ENCODE data around the gene JUND.

The JUND gene

DNA sequence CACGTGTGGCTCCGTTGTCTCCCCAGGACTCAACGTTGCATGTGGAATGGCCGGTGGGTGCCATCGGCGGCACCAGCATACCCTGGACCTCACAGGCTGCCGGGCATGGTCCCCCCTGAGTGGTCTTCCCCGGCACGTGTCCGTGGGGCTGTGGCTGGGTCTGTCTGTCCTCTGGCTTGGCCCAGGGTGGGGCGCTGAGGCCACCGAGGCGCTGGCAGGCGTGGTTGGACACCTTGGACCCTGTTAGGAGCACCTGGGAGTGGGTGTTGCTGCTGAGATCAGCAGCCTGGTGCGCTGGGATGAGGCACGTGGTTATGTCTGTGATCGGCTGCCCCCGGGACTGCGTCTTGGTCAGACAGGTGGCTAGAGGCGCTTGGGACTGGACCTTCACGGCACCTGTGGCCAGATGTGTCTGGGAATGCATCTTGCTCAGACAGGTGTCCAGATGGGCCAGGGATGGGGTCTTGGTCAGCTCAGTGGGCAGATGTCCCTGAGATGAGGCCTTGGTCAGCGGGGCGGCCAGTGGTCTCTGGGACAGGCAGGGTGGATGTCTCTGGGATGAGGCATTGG, 16.4 kb downstream of the JUND start:
- H3K36me3 ChIP-seq (ENCODE audit: control insufficient read depth, insufficient read depth, low read length): peaks cover 42% of the 10 kb centered on the region
- no peaks in the 10 kb centered on the region for H3K9me3 ChIP-seq (ENCODE audit: control insufficient read depth, low read length)
- H3K4me3 ChIP-seq (ENCODE audit: extremely low read depth, insufficient read depth, low read length, poor library complexity, severe bottlenecking): no peak overlapping the region
- H3K4me1 ChIP-seq (ENCODE audit: control insufficient read depth, insufficient read depth, low read length, poor library complexity, severe bottlenecking): no peaks in the 10 kb centered on the region
- WGBS, 2 experiments (ENCODE audit: insufficient coverage in 2 of 2): 93 to 99% methylated on average over 20 to 21 of the region's 23 CpGs
- H3K27ac ChIP-seq (ENCODE audit: low read depth, low read length, severe bottlenecking): no peak overlapping the region

DNA sequence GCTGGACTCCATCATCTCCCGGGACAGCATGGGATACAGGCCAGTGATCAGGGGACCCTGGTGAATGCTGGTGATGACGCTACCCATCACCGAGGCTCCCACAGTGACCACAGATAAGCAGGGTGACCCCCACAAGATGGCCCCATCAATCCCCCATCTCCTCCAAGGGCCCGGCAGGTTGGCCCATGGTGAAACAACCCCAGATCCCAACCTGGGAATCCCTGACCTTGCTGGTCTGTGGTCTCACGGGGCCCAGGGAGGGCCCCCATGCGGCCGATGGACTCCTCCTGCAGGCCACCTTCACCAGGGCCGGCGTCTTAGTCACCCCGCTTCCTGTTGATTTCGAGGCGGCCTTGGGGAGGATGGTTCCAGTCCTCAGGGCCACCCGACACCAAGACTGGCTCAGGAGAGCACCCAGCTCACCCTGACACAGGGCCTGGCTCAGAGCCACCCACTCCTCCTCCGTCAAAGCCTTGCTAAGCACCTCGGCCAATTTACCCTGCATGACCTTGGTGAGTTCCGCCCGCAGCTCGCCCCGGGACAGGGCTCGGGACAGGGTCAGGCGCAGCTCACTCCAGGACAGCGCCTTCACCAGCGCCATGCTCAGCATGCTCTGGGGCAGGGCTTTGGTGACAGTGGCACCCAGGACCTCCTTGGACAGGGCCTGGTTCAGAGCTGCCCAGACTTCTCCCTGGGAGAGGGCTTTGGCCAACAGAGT, 17.1 kb downstream of the JUND start:
- Histone ChIP-seq H3K4me1 (ENCODE audit: control insufficient read depth, insufficient read depth, low read length, poor library complexity, severe bottlenecking) (no peaks in the 10 kb centered on the region), H3K9me3 (ENCODE audit: control insufficient read depth, low read length) (no peaks in the 10 kb centered on the region), H3K36me3 (ENCODE audit: control insufficient read depth, insufficient read depth, low read length) (peaks cover 41% of the 10 kb centered on the region), H3K4me3 (ENCODE audit: extremely low read depth, insufficient read depth, low read length, poor library complexity, severe bottlenecking) (no peak overlapping the region), H3K27ac (ENCODE audit: low read depth, low read length, severe bottlenecking) (no peak overlapping the region)
- 95 to 97% methylated on average over 20 to 22 of the region's 23 CpGs for WGBS, 2 experiments (ENCODE audit: insufficient coverage in 2 of 2)

DNA sequence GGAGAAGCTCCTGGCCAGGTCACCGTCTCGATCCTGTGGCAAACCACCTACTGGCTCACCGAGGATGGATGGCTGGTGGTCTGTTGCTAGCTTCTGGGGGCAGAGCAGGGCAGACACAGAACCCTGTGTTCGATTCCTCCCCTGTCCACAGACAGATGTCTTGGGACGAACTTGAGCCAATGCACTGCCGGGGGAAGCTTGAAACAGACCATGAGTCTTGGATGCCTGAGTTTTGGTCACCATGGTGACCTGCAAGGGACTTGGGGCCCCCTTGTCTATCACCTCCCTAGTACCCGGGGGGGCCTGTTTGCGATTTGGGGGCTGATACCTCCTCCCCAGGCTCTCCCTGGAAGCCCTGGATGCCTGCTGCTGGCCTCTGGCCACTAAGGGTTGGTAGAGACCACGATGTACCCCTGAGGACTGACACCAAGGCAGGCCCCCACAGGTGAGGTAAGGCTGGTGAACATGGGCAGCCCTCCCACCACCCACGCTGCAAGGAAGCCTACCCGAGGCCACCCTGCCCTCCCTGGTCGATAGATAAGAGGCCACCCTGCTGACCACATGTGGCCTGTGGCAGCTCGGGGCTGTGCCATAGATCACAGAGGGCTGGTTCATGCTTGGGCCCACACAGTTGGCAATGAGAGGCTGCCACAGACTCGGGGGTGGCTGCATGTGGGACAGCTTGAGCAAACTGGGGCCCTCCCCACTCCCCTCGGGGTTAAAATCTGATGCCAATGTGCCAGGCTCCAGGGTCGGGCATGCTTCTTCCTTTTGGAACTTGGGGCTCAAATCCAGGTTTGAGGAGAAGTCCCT, 17.9 kb downstream of the JUND start:
- peak overlapping the region; percentile 5 for H3K27ac ChIP-seq (ENCODE audit: low read depth, low read length, severe bottlenecking)
- no peaks in the 10 kb centered on the region for H3K4me1 ChIP-seq (ENCODE audit: control insufficient read depth, insufficient read depth, low read length, poor library complexity, severe bottlenecking)
- peaks cover 38% of the 10 kb centered on the region for H3K36me3 ChIP-seq (ENCODE audit: control insufficient read depth, insufficient read depth, low read length)
- WGBS, 2 experiments (ENCODE audit: insufficient coverage in 2 of 2): 92 to 95% methylated on average over 14 to 15 of the region's 16 CpGs
- H3K4me3 ChIP-seq (ENCODE audit: extremely low read depth, insufficient read depth, low read length, poor library complexity, severe bottlenecking): no peak overlapping the region
- H3K9me3 ChIP-seq (ENCODE audit: control insufficient read depth, low read length): no peaks in the 10 kb centered on the region

DNA sequence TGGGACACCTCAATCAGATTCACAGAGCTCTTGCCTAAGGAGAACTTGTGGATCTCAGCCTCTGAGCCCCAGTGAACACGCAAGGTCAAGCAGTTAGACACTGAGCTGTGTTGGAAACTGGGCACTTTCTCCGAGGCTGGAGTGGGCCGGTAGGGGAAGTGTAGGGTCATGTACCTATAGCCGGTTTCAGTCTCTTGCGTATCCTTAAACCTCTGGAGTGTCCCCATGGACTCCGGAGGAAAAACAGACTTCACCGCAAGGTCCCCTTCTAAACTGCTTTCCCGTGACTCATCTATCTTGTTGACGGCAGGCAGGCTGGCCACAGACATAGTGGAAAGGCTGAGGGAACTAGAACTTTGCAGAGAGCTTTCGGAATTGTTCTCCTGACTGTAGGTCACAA, 18.5 kb downstream of the JUND start:
- H3K27ac ChIP-seq (ENCODE audit: low read depth, low read length, severe bottlenecking): peak overlapping the region; percentile 5
- 95 to 96% methylated on average over 9 to 10 of the region's 10 CpGs for WGBS, 2 experiments (ENCODE audit: insufficient coverage in 2 of 2)
- no peaks in the 10 kb centered on the region for H3K9me3 ChIP-seq (ENCODE audit: control insufficient read depth, low read length)
- no peaks in the 10 kb centered on the region for H3K4me1 ChIP-seq (ENCODE audit: control insufficient read depth, insufficient read depth, low read length, poor library complexity, severe bottlenecking)
- no peak overlapping the region for H3K4me3 ChIP-seq (ENCODE audit: extremely low read depth, insufficient read depth, low read length, poor library complexity, severe bottlenecking)
- peaks cover 33% of the 10 kb centered on the region for H3K36me3 ChIP-seq (ENCODE audit: control insufficient read depth, insufficient read depth, low read length)

DNA sequence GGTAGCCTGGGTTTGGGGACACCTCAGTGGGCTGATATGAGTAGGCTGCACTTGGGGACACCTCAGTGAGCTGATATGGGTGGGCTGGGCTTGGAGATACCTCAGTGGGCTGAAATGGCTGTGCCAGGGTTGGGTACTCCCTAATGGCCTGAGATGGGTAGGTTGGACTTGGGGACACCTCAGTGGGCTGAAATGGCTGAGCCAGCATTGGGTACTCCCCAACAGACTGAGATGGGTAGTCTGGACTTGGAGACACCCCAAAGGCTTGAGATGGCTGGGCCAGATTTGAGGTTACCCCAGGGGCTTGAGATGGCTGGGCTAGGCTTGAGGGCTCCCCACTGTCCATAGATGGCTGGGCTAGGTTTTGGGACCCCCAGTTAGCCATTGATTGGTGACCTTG, 19.3 kb downstream of the JUND start:
- H3K27ac ChIP-seq (ENCODE audit: low read depth, low read length, severe bottlenecking): no peak overlapping the region
- H3K4me3 ChIP-seq (ENCODE audit: extremely low read depth, insufficient read depth, low read length, poor library complexity, severe bottlenecking): no peak overlapping the region
- peaks cover 30% of the 10 kb centered on the region for H3K36me3 ChIP-seq (ENCODE audit: control insufficient read depth, insufficient read depth, low read length)
- H3K4me1 ChIP-seq (ENCODE audit: control insufficient read depth, insufficient read depth, low read length, poor library complexity, severe bottlenecking): no peaks in the 10 kb centered on the region
- H3K9me3 ChIP-seq (ENCODE audit: control insufficient read depth, low read length): no peaks in the 10 kb centered on the region

DNA sequence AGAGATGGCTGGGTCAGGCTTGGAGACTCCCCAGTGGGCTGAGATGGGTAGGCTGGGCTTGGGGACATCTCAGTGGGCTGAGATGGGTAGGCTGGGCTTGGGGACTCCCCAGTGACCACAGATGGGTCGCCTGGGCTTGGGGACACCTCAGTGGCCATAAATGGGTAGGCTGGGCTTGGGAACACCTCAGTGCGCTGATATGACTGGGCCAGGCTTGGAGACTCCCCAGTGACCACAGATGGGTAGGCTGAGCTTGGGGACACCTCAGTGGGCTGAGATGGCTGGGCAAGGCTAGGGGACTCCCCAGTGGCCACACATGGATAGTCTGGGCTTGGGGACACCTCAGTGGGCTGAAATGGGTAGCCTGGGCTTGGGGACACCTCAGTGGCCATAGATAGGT, 19.9 kb downstream of the JUND start:
- Histone ChIP-seq H3K36me3 (ENCODE audit: control insufficient read depth, insufficient read depth, low read length) (peaks cover 24% of the 10 kb centered on the region), H3K27ac (ENCODE audit: low read depth, low read length, severe bottlenecking) (no peak overlapping the region), H3K4me3 (ENCODE audit: extremely low read depth, insufficient read depth, low read length, poor library complexity, severe bottlenecking) (no peak overlapping the region), H3K9me3 (ENCODE audit: control insufficient read depth, low read length) (no peaks in the 10 kb centered on the region), H3K4me1 (ENCODE audit: control insufficient read depth, insufficient read depth, low read length, poor library complexity, severe bottlenecking) (no peaks in the 10 kb centered on the region)
- 85 to 100% methylated on average over 2 of the region's 2 CpGs for WGBS, 2 experiments (ENCODE audit: insufficient coverage in 2 of 2)

DNA sequence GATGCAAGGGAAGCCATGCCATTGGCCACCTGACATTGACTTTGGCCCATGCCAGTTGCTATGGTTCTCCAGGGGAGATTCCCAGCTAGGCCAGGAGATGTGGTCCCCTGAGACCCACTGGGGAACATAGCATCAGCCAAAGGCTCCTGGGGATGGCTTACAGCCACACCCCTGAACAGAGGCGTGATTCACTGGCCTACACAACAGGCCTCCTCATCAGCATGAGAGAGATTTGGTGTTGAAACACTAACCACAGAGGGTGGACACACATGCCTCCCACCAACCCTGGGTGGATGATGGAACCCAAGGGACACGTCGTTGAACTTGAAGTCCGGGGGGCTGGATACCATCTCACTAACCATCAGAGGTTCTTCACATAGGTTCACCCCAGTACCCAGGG, 21.5 kb downstream of the JUND start:
- Histone ChIP-seq H3K27ac (ENCODE audit: low read depth, low read length, severe bottlenecking) (no peak overlapping the region), H3K9me3 (ENCODE audit: control insufficient read depth, low read length) (no peaks in the 10 kb centered on the region), H3K4me3 (ENCODE audit: extremely low read depth, insufficient read depth, low read length, poor library complexity, severe bottlenecking) (no peak overlapping the region), H3K36me3 (ENCODE audit: control insufficient read depth, insufficient read depth, low read length) (peaks cover 12% of the 10 kb centered on the region), H3K4me1 (ENCODE audit: control insufficient read depth, insufficient read depth, low read length, poor library complexity, severe bottlenecking) (no peaks in the 10 kb centered on the region)
- WGBS, 2 experiments (ENCODE audit: insufficient coverage in 2 of 2): 96 to 100% methylated on average over 3 to 4 of the region's 4 CpGs

DNA sequence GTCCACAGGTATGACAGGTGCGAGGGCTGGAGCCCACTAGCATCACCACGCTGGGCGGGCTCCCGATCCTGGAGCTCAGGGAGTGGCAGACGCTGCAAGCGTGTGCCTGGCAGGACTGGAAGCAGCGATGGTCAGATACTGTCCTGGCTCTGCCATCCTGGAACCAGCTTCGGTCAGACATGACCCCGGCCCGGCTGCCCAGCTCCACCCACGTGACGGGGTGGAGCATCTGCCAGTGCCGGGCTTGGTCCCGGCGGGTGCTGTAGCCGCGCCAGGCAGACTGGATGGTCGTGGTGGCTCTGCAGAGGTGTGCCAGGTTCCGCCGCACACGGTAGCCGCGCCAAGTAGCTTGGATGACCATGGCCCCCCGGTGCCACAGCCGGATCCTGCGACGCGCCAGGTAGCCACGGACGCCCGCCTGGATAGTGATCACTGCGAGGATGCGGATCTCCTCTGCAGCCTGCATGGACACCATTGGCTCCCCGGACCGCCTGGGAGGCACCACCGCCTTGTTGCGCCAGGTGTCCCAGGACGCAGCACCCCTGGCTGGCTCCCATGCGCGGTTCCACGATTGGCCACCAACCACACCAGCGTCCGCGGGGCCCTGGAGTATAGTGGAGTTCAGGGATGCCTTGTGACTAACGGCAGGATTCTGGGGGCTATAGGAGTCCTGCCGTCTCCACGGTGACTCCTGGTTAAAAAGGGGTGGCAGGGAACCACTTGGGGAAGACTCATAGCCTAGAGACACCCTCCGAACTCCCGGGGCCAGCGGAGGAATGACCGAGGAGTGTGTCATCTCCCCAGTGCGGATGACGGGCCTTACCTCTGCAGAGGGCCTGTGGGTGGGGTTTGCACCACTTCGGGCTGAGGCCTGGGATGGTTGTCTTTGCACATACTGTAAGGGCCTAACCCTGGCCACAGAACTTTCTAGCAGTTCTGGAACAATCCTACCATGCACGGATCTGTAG, 23.6 kb downstream of the JUND start:
- WGBS, 2 experiments (ENCODE audit: insufficient coverage in 2 of 2): 94% methylated on average over 52 to 55 of the region's 55 CpGs
- Histone ChIP-seq H3K36me3 (ENCODE audit: control insufficient read depth, insufficient read depth, low read length) (no peaks in the 10 kb centered on the region), H3K4me1 (ENCODE audit: control insufficient read depth, insufficient read depth, low read length, poor library complexity, severe bottlenecking) (no peaks in the 10 kb centered on the region), H3K9me3 (ENCODE audit: control insufficient read depth, low read length) (no peaks in the 10 kb centered on the region), H3K27ac (ENCODE audit: low read depth, low read length, severe bottlenecking) (no peak overlapping the region), H3K4me3 (ENCODE audit: extremely low read depth, insufficient read depth, low read length, poor library complexity, severe bottlenecking) (no peak overlapping the region)

DNA sequence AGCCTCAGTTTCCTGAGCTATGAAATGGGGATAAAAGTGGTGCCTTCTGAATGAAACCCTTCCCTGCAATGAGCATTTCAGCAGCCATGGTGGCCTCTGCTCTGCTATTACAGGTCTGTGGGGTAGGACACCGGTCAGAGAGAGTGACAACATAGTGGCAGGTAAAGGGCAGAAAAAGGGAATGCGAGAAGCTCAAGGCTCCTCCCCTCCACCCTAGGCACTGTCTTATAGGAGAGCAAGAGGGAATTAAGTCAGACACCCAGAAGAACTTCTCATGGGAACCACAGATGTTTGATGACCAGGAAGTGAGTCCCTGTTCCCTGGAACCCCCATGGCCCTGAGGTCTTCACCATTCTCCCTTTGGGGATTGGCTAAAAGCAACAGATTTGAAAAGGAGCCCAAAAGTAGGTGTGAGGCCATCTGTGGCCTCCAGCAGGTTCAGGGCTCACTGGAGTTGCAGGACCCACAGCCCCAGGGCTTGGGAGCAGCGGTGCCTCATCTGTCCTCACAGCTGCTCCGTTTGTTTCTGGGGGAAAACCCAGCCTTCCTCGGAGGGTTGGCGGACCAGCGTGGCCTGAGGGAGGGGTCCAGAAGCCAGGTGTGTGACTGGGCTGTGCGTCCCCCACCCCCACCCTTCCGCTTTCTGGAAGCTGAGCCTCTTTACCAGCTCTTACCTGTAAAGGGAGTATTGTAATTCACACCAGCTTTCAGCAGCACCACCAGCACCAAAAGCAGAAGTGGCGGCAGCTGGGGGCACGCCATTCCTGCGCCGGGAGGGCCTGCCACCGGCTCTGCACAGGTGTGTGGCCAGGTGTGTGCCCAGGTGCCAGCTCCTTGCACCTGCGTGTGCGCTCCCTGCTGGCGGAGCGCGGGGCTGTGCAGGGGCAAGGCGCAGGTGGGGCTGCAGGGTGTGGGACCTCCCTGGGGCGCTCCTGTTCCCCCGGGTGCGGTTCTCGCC, 26.6 kb downstream of the JUND start:
- H3K9me3 ChIP-seq (ENCODE audit: control insufficient read depth, low read length): no peaks in the 10 kb centered on the region
- no peak overlapping the region for H3K4me3 ChIP-seq (ENCODE audit: extremely low read depth, insufficient read depth, low read length, poor library complexity, severe bottlenecking)
- no peak overlapping the region for H3K27ac ChIP-seq (ENCODE audit: low read depth, low read length, severe bottlenecking)
- H3K36me3 ChIP-seq (ENCODE audit: control insufficient read depth, insufficient read depth, low read length): no peaks in the 10 kb centered on the region
- no peaks in the 10 kb centered on the region for H3K4me1 ChIP-seq (ENCODE audit: control insufficient read depth, insufficient read depth, low read length, poor library complexity, severe bottlenecking)
- 52 to 59% methylated on average over 12 to 13 of the region's 24 CpGs for WGBS, 2 experiments (ENCODE audit: insufficient coverage in 2 of 2)

All from mesodermal cell (in vitro differentiated cells).